Stimulated activated CD4-positive, alpha-beta T cell treated with anti-CD3 and anti-CD28 coated beads, Interleukin-4, amount 100 ng/mL, for 1 hour (primary cell): ENCODE results near the gene PFKFB4.

ENCODE experiments used
- DNase-seq: peaks from one replicate; pipeline ENCODE4 v3.0.0-alpha.2; 2020

Gene PFKFB4

DNA sequence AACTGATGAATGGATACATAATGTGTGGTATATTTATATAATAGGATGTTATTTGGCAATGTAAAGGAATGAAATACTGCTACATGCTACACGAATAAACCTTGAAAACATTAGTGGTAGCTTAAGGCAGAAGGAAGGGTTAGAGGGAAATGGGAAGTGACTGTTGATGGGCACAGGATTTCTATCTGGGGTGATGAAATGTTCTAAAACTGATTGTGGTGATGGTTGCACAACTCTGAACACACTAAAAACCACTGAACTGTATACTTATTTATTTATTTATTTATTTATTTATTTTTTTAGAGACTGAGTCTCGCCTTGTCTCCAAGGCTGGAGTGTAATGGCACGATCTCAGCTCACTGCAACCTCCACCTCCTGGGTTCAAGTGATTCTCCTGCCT lies 27.8 kb downstream of the PFKFB4 start:
- DNase-seq, result no peak

DNA sequence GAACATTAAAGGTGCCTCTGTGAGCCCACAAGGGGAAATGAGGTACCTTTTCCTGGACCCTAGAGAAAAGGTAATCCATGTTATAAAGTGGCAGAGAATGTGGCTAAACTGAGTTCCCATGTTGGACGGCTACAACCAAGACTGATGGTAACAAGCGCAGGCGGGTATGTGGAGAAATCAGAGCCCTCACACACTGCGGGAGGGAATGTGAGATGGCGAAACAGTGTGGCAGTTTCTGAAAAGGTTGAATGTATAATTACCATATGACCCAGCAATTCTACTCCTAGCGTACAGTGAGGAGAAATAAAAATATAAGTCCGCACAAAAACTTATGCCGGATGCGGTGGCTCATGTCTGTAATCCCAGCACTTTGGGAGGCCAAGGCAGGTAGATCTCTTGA lies 28.6 kb downstream of the PFKFB4 start:
- DNase-seq, result no peak

DNA sequence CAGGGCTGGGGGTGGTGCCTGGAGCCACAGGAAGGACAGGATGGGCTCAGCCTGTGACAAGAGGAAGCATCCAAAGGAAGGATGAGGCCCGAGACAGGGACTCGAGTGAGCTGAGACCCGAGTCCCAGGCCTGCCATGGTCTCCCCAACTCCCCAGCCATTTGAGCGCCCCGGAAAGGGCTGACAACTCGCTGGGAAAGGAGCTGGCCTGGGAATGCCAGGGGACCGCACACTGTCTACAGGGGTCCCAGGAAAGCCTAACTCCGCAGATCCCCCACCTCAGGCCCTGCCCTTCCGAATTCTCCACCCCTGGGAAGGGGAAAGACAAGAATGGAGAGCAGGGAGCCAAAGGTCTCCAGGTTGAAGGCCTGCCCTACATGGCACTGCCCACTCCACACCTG lies 31.6 kb downstream of the PFKFB4 start:
- no peak for DNase-seq

DNA sequence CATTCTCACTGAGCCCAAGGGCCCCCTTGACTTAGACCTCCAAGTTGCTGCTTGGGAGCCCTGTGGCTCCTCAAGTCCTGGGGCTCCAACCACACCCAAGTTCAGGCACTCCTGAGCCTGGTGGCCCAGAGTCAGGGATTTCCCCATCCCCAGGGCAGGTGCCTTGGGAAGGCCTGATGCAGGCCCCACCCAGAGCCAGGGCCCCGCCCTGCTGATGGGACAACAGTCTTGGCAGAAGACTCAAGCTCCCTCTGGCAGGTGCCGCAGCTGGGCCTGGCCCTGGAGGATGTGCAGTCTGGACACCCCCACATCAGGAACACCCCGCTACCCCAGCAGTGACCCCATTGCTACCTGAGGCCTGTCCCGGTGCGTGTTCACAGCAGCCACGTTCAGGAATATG lies 35.0 kb downstream of the PFKFB4 start:
- DNase-seq, result no peak

DNA sequence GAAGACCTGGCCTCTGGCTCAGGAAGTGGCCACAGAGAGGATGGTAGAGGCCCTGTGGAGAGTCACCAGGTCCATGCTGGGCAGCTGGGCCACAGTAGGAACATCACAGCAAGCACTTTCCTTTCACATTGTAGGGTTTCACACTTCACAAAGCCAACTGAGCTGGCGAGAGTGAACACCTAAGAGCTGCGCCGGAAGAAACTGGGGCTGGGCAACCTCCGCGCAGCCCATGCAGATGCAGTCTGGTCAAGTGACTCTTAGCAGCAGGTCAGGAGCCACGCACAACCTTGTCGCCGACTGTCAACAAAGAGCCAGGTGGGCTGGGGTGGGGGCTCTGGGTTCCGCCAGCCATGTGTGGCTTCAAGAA lies 37.3 kb downstream of the PFKFB4 start:
- DNase-seq, result no peak

DNA sequence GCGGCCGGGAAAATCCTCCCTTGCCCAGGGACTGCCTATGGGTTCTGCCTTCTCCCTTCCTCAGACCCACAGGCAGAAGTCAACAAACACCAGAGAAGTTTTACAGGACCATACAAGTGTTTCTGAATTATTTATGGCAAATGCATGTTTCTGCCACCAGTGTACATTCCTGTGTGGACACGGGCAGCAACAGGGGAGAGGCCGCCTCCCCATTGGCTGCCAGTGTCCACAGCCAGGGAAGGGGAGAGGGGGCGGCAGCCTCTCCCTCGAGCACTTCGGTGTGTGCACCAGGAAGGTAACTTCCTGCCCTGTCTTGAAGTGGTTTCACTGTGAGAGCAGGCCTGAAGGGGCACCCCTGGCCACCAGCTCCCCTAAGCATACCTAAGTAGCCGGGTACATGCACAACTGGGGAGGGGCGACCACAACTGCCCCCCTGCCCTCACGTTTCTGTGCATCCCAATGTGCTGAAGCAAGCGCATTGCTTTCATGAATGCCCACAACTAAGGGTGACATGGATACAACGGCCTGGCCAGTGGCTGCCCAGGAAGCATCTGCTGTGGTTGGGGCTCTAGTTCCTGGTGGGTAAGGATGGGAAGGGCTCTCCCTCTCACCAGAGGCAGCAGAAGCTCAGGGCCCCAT lies 37.8 kb downstream of the PFKFB4 start:
- DNase-seq, result no peak

DNA sequence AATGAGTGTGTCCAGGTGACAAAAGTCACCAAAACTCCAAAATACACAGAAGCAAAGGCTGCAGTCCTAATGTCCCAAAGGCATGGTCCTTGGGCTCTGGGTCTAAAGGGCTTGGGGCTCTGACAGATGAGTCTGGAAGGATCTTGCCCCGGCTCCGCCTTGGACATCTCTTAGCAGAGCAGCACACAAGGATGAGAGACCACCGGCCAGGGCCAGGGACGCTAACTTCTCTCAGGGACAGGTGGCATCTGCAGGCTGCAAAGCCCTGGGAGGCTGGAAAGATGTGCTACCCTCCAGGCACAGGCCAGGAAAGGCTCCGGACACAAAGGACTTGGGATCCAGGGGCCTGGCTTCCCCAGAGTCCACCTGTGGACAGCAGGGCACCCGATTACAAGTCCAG lies 38.5 kb downstream of the PFKFB4 start:
- DNase-seq, result no peak

DNA sequence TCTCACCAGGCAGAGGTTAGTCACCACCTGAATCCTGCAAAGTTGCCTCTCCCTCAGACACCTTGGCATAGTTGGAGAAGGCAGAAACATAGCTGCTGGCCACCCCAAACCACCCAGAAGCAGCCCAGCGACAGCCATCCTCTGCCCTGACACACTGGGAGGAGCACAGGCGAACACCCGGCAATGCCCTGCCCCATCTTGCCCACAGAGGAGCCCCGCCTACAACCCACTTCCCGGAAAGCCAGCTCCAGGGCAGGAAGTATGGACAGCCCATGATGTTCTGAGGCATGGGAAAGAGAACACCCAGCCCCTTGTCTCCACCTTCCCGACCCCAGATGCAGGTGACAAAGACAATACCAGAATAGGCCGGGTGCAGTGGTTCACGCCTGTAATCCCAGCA lies 40.0 kb downstream of the PFKFB4 start:
- peak; percentile 16 for DNase-seq

DNA sequence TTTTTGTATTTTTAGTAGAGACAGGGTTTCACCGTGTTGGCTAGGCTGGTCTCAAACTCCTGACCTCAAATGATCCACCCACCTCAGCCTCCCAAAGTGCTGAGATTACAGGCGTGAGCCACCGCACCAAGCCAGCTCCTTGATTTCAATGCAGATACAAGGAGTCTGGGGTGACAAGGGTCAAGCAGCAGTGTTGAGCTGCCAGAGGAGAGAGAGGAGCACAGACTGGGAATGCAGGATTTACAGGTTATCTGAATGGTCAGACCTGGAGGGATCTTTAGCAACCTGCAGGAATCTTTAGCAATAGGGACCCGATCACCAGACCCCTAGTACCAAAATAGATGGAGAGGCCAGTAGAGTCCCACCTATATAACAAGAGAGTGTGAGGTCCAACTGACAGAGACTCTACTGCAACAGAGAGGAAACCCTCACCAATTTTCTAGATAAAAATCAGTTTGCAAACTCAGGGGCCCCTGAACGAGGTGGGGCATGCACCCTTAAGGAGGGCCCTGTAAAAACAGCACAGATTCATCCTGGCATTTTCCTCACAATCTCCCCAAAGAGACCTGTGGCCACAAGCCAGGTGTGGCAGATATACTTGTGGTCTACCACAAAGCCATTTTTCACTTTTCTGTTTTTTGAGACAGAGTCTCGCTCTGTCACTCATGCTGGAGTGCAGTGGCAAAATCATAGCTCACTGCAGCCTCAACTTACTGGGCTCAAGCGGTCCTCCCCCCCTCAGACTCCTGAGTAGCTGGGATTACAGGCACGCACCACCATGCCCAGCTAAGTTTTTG lies 42.0 kb downstream of the PFKFB4 start:
- DNase-seq, result no peak

DNA sequence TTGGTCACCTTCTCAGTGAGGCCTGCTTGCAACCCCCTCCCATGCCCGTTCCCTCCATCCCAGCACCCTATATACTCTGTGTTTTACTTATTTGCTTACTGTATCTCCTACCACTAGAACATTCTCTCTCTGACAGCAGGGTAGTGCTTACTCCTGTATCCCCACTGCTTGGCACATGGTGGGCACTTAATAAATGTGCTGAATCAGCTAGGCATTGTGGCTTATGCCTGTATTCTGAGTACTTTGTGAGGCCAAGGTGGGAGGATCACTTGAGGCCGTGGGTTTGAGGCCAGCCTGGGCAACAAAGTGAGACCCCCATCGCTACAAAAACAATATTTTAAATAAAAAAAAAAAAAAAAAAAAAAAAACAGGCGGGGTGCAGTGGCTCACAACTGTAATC lies 45.1 kb downstream of the PFKFB4 start:
- no peak for DNase-seq

DNA sequence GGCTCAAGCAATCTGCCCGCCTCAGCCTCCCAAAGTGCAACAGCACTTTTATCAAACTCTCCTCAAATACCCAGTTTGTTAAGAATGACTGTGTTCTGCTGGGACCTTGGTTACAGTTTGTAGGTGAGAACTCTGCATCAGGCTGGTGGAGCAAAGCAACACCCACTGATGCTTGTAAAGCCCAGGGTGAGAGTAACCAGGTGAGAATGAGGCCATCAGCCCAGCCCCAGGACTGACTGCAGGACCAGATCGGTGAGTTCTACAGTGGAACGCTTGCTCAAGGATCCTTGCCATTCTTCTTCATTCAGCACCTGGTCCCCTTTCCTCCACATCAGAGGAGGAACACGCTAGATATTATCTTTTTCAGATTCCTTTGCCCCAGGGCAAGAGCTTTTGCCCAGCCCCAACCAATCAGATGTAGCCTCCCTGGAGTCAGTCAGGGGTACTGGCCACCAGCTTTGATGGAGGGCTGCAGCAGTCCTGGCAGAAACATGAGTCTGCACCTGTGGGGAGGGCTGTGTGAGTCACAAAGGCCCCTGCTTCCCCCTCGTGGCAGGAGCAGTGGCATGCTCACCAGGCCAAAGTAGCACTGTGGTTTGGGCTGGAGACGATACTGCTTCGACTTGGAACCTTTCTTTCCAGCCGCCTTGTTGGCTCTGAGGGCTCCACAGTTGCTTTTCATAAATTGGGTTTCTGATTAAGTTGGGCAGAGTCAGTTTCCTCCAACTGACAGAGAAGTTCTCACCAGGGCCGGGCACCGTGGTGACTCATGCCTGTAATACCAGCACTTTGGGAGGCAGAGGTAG lies 49.1 kb downstream of the PFKFB4 start:
- DNase-seq, result peak; percentile 66

DNA sequence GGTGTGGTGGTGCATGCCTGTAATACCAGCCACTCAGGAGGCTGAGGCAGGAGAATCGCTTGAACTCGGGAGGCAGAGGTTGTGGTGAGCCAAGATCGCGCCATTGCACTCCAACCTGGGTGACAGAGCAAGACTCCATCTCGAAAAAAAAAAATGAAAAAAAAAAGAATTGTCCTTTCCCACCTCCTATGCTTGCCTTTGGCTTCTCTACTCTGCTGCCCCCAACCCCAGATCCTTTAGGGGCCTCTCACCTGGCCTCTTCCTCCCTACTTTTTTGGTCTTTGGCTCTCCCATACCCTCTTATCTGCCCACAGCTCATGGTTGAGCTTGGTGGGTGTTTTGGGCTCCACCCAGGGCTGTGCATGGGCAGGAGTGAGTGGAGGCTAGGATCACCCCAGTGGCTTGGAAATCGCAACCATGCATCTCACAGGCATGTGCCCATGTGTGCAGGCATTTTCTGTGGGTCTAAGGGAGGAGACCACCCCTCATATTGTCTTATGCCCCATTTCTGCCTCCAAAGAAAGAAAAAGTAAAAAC lies 50.6 kb downstream of the PFKFB4 start:
- DNase-seq, result no peak

DNA sequence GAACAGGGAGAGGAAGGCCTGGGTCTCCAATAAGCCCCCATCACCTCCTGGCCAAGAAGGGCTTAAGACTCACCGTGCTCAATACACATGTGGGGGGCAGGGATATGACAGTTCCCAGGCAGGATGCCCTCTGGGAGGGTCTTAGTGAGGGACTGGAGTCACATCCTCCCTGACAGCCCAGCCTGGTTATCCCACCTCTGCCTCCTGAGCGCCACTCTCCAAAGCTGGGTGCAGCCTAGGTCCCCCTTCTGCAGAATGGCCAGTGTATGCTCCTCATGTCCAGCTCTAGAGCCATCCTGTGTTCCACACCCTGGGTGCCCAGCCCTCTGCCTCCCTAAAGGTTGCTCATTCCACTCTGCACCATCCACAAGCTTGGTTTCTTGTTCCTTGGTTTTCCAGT lies 51.5 kb downstream of the PFKFB4 start:
- no peak for DNase-seq

DNA sequence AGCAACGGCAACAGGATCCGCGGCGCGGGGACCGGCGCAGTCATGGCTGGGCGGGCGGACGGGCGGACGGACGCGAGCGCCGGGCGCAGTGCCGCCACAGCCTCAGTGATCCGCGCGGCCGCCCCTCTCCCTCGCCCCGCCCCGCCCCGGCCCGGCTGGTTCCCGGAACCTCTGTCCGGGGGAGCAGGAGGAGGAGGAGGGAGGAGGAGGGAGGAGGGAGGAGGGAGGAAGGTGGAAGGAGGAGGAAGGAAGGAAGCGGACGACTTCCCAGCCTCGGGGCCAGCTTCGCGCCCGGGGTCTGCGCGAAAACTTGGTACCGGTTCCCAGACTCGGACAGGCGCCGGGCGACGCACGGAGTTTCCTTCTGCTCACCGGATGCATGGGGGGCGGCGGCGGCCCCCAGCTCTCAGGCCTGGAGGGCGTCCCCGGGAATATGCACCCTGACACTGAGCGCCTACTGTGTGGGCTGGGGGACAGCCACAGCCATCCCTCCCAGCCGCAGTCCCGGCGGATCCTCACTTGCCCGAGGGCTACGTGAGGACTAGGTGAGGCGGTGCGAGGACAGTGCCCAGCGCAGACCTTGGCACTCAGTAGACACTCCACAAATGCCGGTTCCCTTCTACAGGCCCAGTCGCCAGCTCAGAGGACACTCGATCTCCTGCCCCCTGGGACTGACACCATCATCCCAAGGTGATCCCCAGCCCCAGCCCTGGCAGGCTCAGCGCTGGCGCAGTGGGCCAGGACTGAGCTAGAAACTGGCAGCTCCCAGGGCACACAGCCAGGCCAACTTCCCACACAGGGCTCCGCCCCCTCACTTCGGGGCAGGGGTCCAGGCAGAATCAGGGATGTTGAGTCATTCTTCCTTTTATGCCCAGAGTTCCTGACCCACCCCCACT lies 52.3 kb downstream of the PFKFB4 start, which contains the start of gene SHISA5:
Gene SHISA5, minus strand, starts transcription at position 124 of the 896 bp plus-strand sequence. Its CDS starts 80 bp downstream, at position 44.
- peak; percentile 63 for DNase-seq

DNA sequence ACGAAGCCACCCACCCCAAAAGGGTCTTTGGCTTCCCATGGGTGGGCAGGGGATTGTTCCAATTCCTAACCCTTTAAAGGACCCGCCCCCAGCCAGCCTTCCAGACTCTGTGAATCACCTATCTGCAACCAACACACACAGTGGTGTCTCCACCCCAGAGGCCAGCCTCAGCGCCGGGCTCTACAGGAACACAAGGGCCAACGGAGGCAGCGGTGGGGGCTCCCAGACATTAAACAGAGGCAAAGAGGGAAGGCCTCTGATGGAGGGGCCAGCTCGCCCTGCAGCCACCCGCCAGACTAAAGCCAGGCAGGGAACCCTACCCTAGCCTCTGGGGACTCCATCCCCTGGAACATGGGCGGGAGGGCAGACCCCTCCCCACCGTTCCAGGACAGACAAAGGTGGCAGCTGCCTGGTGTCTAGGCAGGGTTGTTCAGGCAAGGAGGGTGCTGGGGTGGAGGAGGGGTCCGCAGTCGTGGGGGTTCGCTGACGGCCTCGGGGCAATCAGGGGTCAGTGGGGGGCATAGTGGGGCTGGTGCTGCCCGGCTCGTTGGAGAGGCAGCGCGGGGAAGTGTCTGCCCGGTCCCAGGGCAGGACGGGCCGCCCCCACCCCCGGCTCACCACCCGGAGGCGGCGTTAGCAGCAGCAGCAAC lies 53.1 kb downstream of the PFKFB4 start:
- no peak for DNase-seq

DNA sequence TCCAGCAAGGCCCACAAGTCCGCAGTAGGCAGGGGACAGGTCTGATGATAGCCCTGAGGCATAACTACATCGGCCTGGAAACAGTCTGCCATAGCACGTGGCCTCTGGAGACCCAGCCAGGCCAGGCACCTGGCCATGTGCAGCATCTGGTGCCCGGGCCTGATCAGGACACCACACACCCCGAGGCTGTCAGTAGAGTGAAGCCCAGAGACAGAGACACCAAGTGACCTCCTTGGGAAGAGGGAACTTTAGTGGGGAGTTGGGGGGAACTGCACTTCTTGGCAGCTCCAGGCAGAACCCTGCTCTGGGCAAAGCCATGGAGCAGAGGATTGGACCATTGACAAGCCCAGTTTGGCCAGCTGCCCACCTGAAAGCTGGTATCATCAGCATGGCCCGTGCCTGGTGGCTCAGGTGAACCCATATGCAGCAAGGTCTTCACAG lies 53.9 kb downstream of the PFKFB4 start:
- no peak for DNase-seq

DNA sequence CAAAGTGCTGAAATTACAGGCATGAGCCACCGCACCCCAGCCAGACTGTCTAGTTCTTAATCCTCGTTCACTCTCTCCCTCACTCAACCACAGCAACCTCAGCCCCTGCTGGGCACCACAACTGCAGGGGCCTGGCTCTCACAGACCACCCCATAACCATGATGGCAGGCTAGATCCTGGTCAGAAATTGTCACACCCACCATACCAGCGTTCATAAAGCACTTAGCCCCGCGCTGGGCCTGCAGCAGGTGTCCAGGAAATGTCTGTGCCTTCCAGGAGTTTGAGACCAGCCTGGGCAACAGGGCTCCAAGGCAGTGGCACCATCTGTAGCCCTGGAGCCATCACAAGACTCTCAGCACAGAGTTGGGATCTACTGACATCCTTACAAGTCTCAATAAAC lies 54.5 kb downstream of the PFKFB4 start:
- no peak for DNase-seq

DNA sequence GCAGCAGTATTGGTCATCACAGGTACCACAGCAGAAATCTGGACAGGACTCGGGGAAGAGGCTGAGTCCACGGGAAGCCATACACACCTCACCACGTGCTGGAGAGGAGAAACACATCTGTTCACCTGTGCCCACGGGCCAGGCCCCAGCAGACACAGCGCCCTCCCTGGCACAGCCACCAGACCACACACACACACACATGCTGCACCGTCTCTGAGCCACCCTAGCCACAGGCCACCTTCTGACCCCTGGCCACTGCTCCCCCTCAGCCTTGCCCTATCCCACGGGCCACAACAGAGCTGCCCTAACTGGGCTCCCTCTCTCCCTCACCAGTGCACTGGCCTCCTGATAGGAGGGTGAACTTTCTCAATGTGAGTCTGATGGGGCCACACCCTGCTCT lies 55.4 kb downstream of the PFKFB4 start:
- no peak for DNase-seq

DNA sequence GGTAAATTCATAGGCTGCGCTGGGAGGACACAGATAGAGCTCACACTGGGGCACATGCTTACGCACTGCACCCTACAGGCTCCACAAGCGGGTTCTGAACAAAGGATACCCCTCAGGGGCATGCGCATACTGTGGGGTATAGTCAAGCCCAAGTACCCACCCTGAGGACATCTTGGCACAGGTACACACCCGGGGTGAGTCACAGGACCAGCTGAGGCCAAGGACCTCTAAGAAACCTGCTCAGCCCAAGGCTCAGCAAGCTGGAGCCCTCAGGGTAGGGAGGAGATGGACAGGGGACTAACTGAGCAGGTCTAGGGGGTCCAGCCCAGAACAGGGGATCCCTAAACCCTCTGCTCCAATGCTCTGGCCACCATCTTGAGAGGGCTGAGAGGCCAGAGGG lies 55.9 kb downstream of the PFKFB4 start:
- DNase-seq, result no peak

DNA sequence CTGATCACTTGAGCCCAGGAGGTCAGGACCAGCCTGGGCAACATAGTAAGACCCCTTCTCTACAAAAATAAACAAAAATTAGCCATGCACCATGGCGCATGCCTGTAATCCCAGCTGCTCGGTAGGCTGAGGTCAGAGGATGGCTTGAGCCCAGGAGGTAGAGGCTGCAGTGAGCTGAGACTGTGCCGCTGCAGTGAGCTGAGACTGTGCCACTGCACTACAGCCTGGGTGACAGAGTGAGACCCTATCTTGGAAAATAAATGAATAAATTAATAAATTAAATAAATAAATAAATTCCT lies 63.5 kb downstream of the PFKFB4 start:
- no peak for DNase-seq

DNA sequence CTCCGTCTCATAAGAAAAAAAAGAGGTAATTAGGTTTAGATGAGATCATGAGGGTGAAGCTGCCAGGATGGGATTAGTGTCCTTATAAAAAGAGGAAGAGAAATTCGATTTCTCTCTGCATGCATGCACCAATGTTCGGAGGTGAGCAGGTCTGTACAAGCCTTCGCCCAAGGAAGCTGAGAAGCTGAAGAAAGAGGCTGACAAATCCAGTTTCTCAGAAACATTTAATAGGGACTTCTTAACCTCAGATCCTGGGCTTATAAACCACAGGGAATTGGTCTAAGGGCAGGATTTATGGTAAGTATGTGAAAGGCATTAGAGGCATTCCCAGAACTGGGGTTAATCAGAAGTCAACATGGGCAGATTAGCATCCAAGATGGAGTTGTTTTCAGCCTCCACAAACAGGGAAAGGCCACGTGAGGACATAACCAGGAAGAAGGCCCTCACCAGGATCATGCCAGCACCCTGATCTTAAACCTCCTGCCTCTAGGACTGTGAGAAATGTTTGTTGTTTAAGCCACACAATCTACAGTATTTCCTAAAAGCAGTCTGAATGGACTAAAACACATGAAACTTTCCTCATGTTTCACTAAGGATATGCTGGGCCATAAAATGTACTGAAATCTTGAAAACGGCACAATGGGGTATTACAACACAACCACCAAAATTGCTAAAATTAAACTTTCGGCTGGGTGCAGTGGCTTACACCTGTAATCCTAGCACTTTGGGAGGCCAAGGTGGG lies 64.0 kb downstream of the PFKFB4 start:
- no peak for DNase-seq
